ENCODE measurements around the gene WASHC3.

- no peak for TF ChIP-seq CTCF (optimal IDR thresholded peaks at IDR 0.05 in 1 of 3, IDR thresholded peaks at IDR 0.05 in 1 of 3, conservative IDR thresholded peaks at IDR 0.05 in 1 of 3; ENCODE audit: extremely low read depth in 1 of 3, insufficient read depth in 2 of 3, low read length in 3 of 3)
- no peak for TF ChIP-seq EZH2 (IDR thresholded peaks at IDR 0.05; ENCODE audit: low read length)
Observed at GRCh38 chr12:102031852-102032251, 29.9 kb downstream of the WASHC3 start.
